Activated CD4-positive, alpha-beta memory T cell treated with anti-CD3 and anti-CD28 coated beads, Interleukin-2, amount 10 ng/mL, durations not matched to agents 7 days and 5 days (primary cell): Measurements from ENCODE around the gene CECR2. TPM values are rescaled to one million over a fixed set of nuclear protein-coding genes. Genes with fewer than 3 reads are reported as not detected.

Source experiments
- CTCF ChIA-PET: fragments of 350-600 bp; sonication (Branson Sonifier 250); formaldehyde crosslinking; loops from one replicate; lab custom pipeline; 2021; ENCODE audit warnings: antibody characterized with exemption, inconsistent platforms; lab: Charles Lee
- POLR2A ChIA-PET: fragments of 350-600 bp; sonication (Branson Sonifier 250); formaldehyde crosslinking; loops from one replicate; lab custom pipeline; 2021; ENCODE audit warnings: antibody characterized with exemption; lab: Charles Lee
- DNase-seq: peaks from one replicate; pipeline ENCODE4 v3.0.0-alpha.2; 2020
- H3K27ac Mint-ChIP-seq: one replicate; pipeline ENCODE4 v1.8.0; 2021; ENCODE audit warnings: mild to moderate bottlenecking, mixed read lengths
- H3K27me3 Mint-ChIP-seq: one replicate; pipeline ENCODE4 v1.8.0; 2021; ENCODE audit warnings: mixed read lengths
- H3K36me3 Mint-ChIP-seq: one replicate; pipeline ENCODE4 v1.8.0; 2021; ENCODE audit warnings: low read depth, mixed read lengths
- H3K4me1 Mint-ChIP-seq: one replicate; pipeline ENCODE4 v1.8.0; 2021; ENCODE audit warnings: mixed read lengths
- H3K4me3 Mint-ChIP-seq: one replicate; pipeline ENCODE4 v1.8.0; 2021; ENCODE audit warnings: mild to moderate bottlenecking, mixed read lengths
- H3K9me3 Mint-ChIP-seq: one replicate; pipeline ENCODE4 v1.8.0; 2021; ENCODE audit warnings: mixed read lengths
- total RNA-seq, 2 experiments: library from RNA; stranded (reverse); gene quantifications; one replicate each; pipeline ENCODE4 v1.2.3, GENCODE V29; 2021

CECR2 gene
- total RNA-seq, 2 experiments from 2014 or later, result 0.05 TPM; not detected in 1

- peaks cover 3% of the 10 kb centered on the region for H3K4me1 Mint-ChIP-seq
- H3K4me3 Mint-ChIP-seq, result no peak overlapping the region
- H3K9me3 Mint-ChIP-seq, result no peaks in the 10 kb centered on the region
- H3K27me3 Mint-ChIP-seq, result peaks cover 31% of the 10 kb centered on the region
- ChIA-PET CTCF (no interaction called here), POLR2A (no interaction called here)
- DNase-seq, result no peak
- H3K36me3 Mint-ChIP-seq, result no peaks in the 10 kb centered on the region
- no peak overlapping the region for H3K27ac Mint-ChIP-seq
Observed at GRCh38 chr22:17523925-17524324, 154.7 kb downstream of the CECR2 start.

GRCh38 chr22:17536269-17536668 is 167.0 kb downstream of the CECR2 start:
- ChIA-PET POLR2A (no interaction called here), CTCF (interaction anchor here (0.6 kb wide), 1 partner anchor 10 kb away, joined by 3 read pairs; no protein-coding TSS in a partner anchor)
- DNase-seq, result no peak
- Mint-ChIP-seq H3K27ac (no peak overlapping the region), H3K9me3 (no peaks in the 10 kb centered on the region), H3K4me1 (no peaks in the 10 kb centered on the region), H3K36me3 (no peaks in the 10 kb centered on the region), H3K27me3 (no peaks in the 10 kb centered on the region), H3K4me3 (no peak overlapping the region)

GRCh38 chr22:17537155-17537554 is 167.9 kb downstream of the CECR2 start:
- Mint-ChIP-seq H3K9me3 (no peaks in the 10 kb centered on the region), H3K27ac (no peak overlapping the region), H3K36me3 (no peaks in the 10 kb centered on the region), H3K4me1 (no peaks in the 10 kb centered on the region), H3K27me3 (no peaks in the 10 kb centered on the region), H3K4me3 (no peak overlapping the region)
- POLR2A ChIA-PET, result no interaction called here
- DNase-seq, result no peak
- CTCF ChIA-PET, result no interaction called here

- POLR2A ChIA-PET, result no interaction called here
- H3K4me3 Mint-ChIP-seq, result no peak overlapping the region
Observed at GRCh38 chr22:17540481-17540880, 171.2 kb downstream of the CECR2 start.

GRCh38 chr22:17541476-17541875 is 172.2 kb downstream of the CECR2 start:
- CTCF ChIA-PET, result no interaction called here
- Mint-ChIP-seq H3K27me3 (no peaks in the 10 kb centered on the region), H3K36me3 (no peaks in the 10 kb centered on the region), H3K9me3 (no peaks in the 10 kb centered on the region), H3K4me3 (no peak overlapping the region), H3K4me1 (no peaks in the 10 kb centered on the region), H3K27ac (no peak overlapping the region)
- no peak for DNase-seq
- POLR2A ChIA-PET, result no interaction called here

More at GRCh38 chr22:17540481-17540880, 171.2 kb downstream of the CECR2 start:
- no peak overlapping the region for H3K27ac Mint-ChIP-seq
- CTCF ChIA-PET, result no interaction called here
- DNase-seq, result no peak
- H3K9me3 Mint-ChIP-seq, result no peaks in the 10 kb centered on the region
- H3K27me3 Mint-ChIP-seq, result no peaks in the 10 kb centered on the region
- H3K36me3 Mint-ChIP-seq, result no peaks in the 10 kb centered on the region
- H3K4me1 Mint-ChIP-seq, result no peaks in the 10 kb centered on the region

GRCh38 chr22:17542452-17542851 is 173.2 kb downstream of the CECR2 start:
- no peaks in the 10 kb centered on the region for H3K36me3 Mint-ChIP-seq
- no peak overlapping the region for H3K27ac Mint-ChIP-seq
- H3K27me3 Mint-ChIP-seq, result no peaks in the 10 kb centered on the region
- no peaks in the 10 kb centered on the region for H3K4me1 Mint-ChIP-seq
- H3K9me3 Mint-ChIP-seq, result no peaks in the 10 kb centered on the region
- CTCF ChIA-PET, result no interaction called here
- DNase-seq, result no peak
- POLR2A ChIA-PET, result no interaction called here
- H3K4me3 Mint-ChIP-seq, result no peak overlapping the region

- Mint-ChIP-seq H3K27ac (no peak overlapping the region), H3K27me3 (peaks cover 5% of the 10 kb centered on the region), H3K4me3 (no peak overlapping the region), H3K9me3 (no peaks in the 10 kb centered on the region), H3K4me1 (no peaks in the 10 kb centered on the region), H3K36me3 (no peaks in the 10 kb centered on the region)
- POLR2A ChIA-PET, result no interaction called here
- DNase-seq, result no peak
- CTCF ChIA-PET, result no interaction called here
Observed at GRCh38 chr22:17548010-17548755, 178.9 kb downstream of the CECR2 start.

GRCh38 chr22:17548756-17549035 is 179.4 kb downstream of the CECR2 start:
- Mint-ChIP-seq H3K4me1 (no peaks in the 10 kb centered on the region), H3K27me3 (peaks cover 5% of the 10 kb centered on the region), H3K36me3 (no peaks in the 10 kb centered on the region), H3K27ac (no peak overlapping the region), H3K4me3 (no peak overlapping the region), H3K9me3 (no peaks in the 10 kb centered on the region)
- DNase-seq, result no peak
- ChIA-PET CTCF (no interaction called here), POLR2A (no interaction called here)

GRCh38 chr22:17549183-17549582 is 179.9 kb downstream of the CECR2 start:
- Mint-ChIP-seq H3K9me3 (no peaks in the 10 kb centered on the region), H3K36me3 (no peaks in the 10 kb centered on the region), H3K27me3 (peaks cover 5% of the 10 kb centered on the region), H3K27ac (no peak overlapping the region), H3K4me1 (no peaks in the 10 kb centered on the region), H3K4me3 (no peak overlapping the region)
- ChIA-PET CTCF (no interaction called here), POLR2A (no interaction called here)
- DNase-seq, result no peak

- Mint-ChIP-seq H3K36me3 (no peaks in the 10 kb centered on the region), H3K4me1 (no peaks in the 10 kb centered on the region), H3K9me3 (no peaks in the 10 kb centered on the region), H3K27ac (no peak overlapping the region), H3K27me3 (peaks cover 5% of the 10 kb centered on the region), H3K4me3 (no peak overlapping the region)
- CTCF ChIA-PET, result interaction anchor here (0.7 kb wide), 1 partner anchor 9 kb away, joined by 3 read pairs; no protein-coding TSS in a partner anchor
- POLR2A ChIA-PET, result no interaction called here
- DNase-seq, result no peak
Observed at GRCh38 chr22:17549655-17550054, 180.4 kb downstream of the CECR2 start.

GRCh38 chr22:17552737-17553136 is 183.5 kb downstream of the CECR2 start:
- ChIA-PET CTCF (no interaction called here), POLR2A (no interaction called here)
- Mint-ChIP-seq H3K4me3 (no peak overlapping the region), H3K9me3 (no peaks in the 10 kb centered on the region), H3K27ac (no peak overlapping the region), H3K4me1 (no peaks in the 10 kb centered on the region), H3K36me3 (no peaks in the 10 kb centered on the region), H3K27me3 (peaks cover 5% of the 10 kb centered on the region)
- DNase-seq, result no peak

GRCh38 chr22:17554814-17555213 is 185.6 kb downstream of the CECR2 start:
- ChIA-PET CTCF (no interaction called here), POLR2A (no interaction called here)
- Mint-ChIP-seq H3K9me3 (no peaks in the 10 kb centered on the region), H3K4me3 (no peak overlapping the region), H3K27me3 (peaks cover 2% of the 10 kb centered on the region), H3K27ac (no peak overlapping the region), H3K36me3 (no peaks in the 10 kb centered on the region), H3K4me1 (no peaks in the 10 kb centered on the region)
- DNase-seq, result no peak

- no peak overlapping the region for H3K27ac Mint-ChIP-seq
- no peak overlapping the region for H3K4me3 Mint-ChIP-seq
- DNase-seq, result no peak
- ChIA-PET POLR2A (interaction anchor here (1.6 kb wide), 1 partner anchor 80 kb away, joined by 5 read pairs; the partner anchor contains the start of gene BCL2L13), CTCF (interaction anchor here (1.3 to 1.4 kb wide), 3 partner anchors 57 to 226 kb away, joined by 3 to 8 read pairs (median 4); no protein-coding TSS in a partner anchor)
- no peaks in the 10 kb centered on the region for H3K27me3 Mint-ChIP-seq
- H3K9me3 Mint-ChIP-seq, result no peaks in the 10 kb centered on the region
- H3K36me3 Mint-ChIP-seq, result no peaks in the 10 kb centered on the region
- H3K4me1 Mint-ChIP-seq, result no peaks in the 10 kb centered on the region
Observed at GRCh38 chr22:17559188-17559587, 189.9 kb downstream of the CECR2 start.
